MM.1S (cell line): ENCODE data around the gene ELN.

Experiments used
- CTCF ChIP-seq: fragments of 300-600 bp; sonication (generic); IDR thresholded peaks from 2 replicates; pipeline ENCODE4 v1.5.1; 2016; ENCODE audit warnings: antibody characterized with exemption, low read length, mixed read lengths
- EZH2 ChIP-seq: fragments of 300-600 bp; sonication (generic); optimal IDR thresholded peaks from 2 replicates; pipeline ENCODE3; 2017; ENCODE audit warnings: low read depth, mild to moderate bottlenecking, antibody characterized with exemption, low read length, mixed read lengths

DNA sequence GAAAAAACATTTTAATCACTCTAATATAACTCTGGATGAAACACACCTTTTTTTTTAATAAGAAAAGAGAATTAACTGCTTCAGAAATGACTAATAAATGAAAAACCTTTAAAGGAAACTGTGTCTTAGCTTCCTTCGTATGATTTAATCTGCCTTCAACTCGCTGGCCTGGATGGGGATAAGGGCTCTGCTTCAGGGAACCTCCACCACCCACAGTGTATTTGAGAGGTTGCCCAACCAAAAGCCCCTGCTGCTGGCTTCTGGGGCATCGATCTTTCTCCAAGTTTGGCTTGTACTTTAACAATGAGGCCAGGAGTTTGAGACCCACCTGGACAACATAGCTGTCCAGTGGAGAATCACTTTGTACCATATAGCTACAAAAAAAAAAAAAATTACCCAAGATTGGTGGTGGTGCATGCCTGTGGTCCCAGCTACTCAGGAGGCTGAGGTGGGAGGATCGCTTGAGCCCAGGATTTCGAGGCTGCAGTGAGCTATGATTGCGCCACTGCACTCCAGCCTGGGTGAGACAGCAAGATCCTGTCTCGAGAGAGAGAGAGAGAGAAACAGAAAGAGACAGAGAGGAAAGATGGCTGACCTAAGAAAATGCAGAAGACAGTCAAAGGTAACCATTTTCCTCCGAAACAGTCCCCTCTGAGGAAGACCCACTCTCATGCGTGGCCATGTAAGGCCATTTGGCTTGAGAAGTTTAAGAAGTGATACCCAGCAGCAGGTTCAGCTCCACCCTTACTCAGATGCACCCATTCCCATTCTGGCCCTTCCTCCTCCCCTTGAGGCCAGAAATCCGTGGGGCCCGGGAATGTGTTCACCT is 42.0 kb downstream of the ELN start:
- TF ChIP-seq CTCF (no peak), EZH2 (no peak)
